ENCODE measurements around the gene KSR2.

- TF ChIP-seq CBFB (CRISPR knock-in tag; IDR thresholded peaks at IDR 0.05) (no peak), HNF4A (CRISPR knock-in tag; IDR thresholded peaks at IDR 0.05) (no peak), TAF1 (CRISPR knock-in tag; IDR thresholded peaks at IDR 0.05) (no peak), BRCA1 (CRISPR knock-in tag; IDR thresholded peaks at IDR 0.05) (no peak), BHLHE40 (IDR thresholded peaks at IDR 0.05; ENCODE audit: low read length) (no peak), RFX3 (CRISPR knock-in tag; IDR thresholded peaks at IDR 0.05) (no peak), MBD4 (IDR thresholded peaks at IDR 0.05; ENCODE audit: borderline replicate concordance, low read length) (no peak), ZSCAN29 (CRISPR knock-in tag; conservative IDR thresholded peaks at IDR 0.05) (no peak), EP300 (IDR thresholded peaks at IDR 0.05; ENCODE audit: low read depth in 2 of 2, low read length in 2 of 2) (no peak), EP300 (CRISPR knock-in tag; IDR thresholded peaks at IDR 0.05; ENCODE audit: borderline replicate concordance) (no peak), CC2D1A (CRISPR knock-in tag; IDR thresholded peaks at IDR 0.05) (no peak), SP4 (CRISPR knock-in tag; IDR thresholded peaks at IDR 0.05) (no peak)
Observed at GRCh38 chr12:117749431-117749830, 219.4 kb downstream of the KSR2 start.

Data from HepG2 (cell line).